Fibroblast of villous mesenchyme (primary cell): ENCODE data around the gene PAQR4. TPM values are rescaled to one million over a fixed set of nuclear protein-coding genes. Genes with fewer than 3 reads are reported as not detected.
"Not testable (repeated sequence)": the region's sequence is repeated elsewhere in the genome, so short reads cannot be mapped to it uniquely, and the experiment has no call there.

Experiments
- DNase-seq: peaks from one replicate; pipeline ENCODE4 v3.0.0-alpha.2; 2010; ENCODE audit warnings: low read depth
- H3K4me3 ChIP-seq: 2 replicates; pipeline ENCODE4 v1.5.1; 2011; ENCODE audit warnings: low read depth, mild to moderate bottlenecking, low read length
- total RNA-seq: library from RNA; depleted of rRNA; stranded (reverse); fragments of >200 nt; gene quantifications from 2 replicates; pipeline ENCODE4 v1.2.3, GENCODE V29; 2012
- TF ChIP-seq, protein P1 (sequence below): IDR thresholded peaks from 2 replicates; pipeline ENCODE4 v1.5.1; 2012; ENCODE audit warnings: low read depth, mild to moderate bottlenecking, low read length; ENCODE audit not compliant: insufficient read depth

Gene PAQR4
- total RNA-seq, 1 donor: 4.3 TPM

DNA sequence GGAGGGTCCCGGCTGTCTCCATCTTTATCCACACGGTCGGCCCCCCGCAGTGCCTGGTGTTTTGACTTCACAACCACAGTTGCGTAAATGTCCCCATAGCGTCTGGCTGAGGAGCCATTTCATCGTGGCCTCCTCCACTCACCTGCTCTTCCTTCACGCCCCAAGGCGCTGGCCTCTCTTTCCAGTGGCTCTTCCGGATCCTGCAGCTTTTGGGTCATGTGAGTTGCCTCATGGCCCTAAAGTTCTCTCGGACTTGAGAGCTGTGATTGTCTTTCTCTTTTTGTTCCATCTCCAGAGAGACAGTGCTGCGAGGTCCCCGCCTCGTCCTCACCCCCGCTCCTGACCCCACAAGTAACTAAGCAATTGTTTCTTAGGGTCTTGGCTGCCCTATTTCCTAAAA, 34.7 kb upstream of the PAQR4 start:
- TF ChIP-seq, protein P1, sequence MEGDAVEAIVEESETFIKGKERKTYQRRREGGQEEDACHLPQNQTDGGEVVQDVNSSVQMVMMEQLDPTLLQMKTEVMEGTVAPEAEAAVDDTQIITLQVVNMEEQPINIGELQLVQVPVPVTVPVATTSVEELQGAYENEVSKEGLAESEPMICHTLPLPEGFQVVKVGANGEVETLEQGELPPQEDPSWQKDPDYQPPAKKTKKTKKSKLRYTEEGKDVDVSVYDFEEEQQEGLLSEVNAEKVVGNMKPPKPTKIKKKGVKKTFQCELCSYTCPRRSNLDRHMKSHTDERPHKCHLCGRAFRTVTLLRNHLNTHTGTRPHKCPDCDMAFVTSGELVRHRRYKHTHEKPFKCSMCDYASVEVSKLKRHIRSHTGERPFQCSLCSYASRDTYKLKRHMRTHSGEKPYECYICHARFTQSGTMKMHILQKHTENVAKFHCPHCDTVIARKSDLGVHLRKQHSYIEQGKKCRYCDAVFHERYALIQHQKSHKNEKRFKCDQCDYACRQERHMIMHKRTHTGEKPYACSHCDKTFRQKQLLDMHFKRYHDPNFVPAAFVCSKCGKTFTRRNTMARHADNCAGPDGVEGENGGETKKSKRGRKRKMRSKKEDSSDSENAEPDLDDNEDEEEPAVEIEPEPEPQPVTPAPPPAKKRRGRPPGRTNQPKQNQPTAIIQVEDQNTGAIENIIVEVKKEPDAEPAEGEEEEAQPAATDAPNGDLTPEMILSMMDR: no peak
- no peak for DNase-seq
- no peak overlapping the region for H3K4me3 ChIP-seq

DNA sequence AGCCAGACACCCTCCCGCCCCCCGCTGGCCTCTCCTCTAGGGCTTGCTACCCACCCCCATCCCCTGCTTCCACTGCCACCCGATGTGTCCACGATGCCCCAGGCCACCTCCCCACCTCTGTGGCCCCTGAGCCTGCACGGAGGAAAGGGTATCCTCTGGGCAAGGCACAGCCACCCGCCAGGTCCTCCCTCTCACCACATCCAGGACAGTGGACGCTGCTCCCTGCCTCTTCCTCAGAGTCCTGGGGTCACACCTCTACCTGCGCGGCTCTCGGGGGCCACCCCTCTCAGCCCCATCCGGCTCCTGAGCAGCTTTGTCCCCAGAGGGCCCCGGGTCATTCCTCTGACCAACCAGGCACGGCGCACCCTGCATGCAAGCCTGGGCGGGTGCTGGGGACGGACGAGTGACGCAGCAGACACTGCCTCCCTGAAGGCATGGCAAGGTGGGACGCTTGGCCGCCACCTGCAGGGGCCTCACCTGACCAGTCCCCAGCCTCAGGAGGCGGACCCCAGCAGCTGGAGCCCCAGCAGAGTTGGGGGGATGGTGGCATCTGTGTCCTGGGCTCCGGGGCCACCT, 32.6 kb upstream of the PAQR4 start:
- TF ChIP-seq, protein P1: no peak
- no peak for DNase-seq
- H3K4me3 ChIP-seq: no peak overlapping the region

DNA sequence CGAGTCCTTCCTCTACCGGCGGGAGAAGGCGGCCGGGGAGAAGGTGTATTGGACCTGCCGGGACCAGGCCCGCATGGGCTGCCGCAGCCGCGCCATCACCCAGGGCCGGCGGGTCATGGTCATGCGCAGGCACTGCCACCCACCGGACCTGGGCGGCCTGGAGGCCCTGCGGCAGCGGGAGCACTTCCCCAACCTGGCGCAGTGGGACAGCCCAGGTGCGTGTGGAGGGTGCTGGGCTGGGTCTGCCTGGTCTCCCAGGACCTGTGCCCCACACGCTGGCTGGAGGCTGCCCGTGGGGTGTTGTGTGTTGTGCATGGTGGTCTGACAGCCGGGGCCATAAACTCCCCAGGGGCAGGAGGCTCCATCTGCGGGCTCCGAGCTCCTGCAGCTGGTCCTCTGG, 32.0 kb upstream of the PAQR4 start:
- DNase-seq: no peak
- H3K4me3 ChIP-seq: no peak overlapping the region
- TF ChIP-seq, protein P1: no peak

DNA sequence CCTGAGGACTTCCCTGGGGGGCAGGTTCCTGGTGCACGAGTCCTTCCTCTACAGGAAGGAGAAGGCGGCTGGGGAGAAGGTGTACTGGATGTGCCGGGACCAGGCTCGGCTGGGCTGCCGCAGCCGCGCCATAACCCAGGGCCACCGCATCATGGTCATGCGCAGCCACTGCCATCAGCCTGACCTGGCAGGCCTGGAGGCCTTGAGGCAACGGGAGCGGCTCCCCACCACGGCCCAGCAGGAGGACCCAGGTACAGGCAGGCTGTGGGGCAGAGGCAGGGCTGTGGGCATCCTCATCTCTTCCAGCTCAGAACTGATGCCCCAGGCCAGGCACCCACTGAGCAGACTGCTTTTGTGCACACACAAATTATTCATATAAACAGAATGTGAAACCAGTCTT, 30.9 kb upstream of the PAQR4 start:
- H3K4me3 ChIP-seq: no peak overlapping the region
- TF ChIP-seq, protein P1: no peak
- no peak for DNase-seq

DNA sequence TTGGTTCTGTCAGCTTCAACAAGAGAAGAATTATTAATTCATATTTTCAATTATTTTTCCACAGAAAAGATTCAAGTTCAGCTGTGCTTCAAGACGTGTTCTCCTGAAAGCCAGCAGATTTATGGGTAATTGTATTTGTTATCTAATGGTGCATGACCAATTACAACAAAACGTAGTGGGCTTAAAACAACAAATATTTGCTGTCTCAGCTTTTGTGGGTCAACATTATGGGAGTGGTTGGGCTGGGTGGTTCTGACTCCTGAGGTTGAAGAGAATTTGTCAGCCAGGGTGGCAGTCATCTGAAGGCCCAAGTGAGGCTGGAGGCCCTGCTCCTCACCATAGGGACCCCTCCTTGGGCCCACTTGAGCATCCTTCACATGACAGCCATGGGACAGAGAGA, 29.2 kb upstream of the PAQR4 start:
- no peak for DNase-seq
- no peak overlapping the region for H3K4me3 ChIP-seq
- TF ChIP-seq, protein P1: no peak

DNA sequence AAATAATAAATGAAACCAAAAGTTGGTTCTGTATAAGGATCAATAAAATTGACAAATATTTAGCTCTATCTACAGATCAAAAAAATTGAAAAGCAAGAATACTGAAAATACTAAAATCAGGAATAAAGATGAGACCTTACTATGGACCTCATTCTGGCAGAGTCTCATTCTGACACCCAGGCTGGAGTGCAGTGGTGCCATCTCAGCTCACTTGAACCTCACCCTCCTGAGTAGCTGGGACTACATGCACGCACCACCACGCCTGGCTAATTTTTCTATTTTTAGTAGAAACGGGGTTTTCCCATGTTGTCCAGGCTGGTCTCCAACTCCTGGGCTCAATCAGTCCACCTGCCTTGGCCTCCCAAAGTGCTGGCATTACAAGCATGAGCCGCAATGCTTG, 27.1 kb upstream of the PAQR4 start:
- no peak for DNase-seq
- no peak overlapping the region for H3K4me3 ChIP-seq
- TF ChIP-seq, protein P1: no peak

DNA sequence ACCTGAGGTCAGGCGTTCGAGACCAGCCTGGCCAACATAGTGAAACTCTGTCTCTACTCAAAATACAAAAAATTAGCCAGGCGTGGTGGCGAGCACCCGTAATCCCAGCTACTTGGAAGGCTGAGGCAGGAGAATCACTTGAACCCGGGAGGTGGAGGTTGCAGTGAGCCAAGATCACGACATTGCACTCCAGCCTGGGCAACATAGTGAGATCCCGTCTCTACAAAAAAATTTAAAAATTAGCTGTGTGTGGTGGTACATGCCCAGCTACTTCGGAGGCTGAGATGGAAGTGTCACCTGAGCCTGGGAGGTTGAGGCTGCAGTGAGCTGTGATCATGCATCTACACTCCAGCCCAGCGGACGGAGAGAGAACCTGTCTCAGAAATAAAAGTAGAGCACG, 25.4 kb upstream of the PAQR4 start:
- DNase-seq, H3K4me3 ChIP-seq: not testable (repeated sequence)
